Activated CD8-positive, alpha-beta T cell treated with anti-CD3 and anti-CD28 coated beads, Interleukin-2, amount 10 ng/mL, durations not matched to agents 7 days and 5 days (primary cell): ENCODE measurements around the gene VAV2. TPM values are rescaled to one million over a fixed set of nuclear protein-coding genes. Genes with fewer than 3 reads are reported as not detected.
"Not testable (repeated sequence)": the region's sequence is repeated elsewhere in the genome, so short reads cannot be mapped to it uniquely, and the experiment has no call there.

Source experiments
- ATAC-seq: fragments of 150-1000 bp; cut with Tn5 transposase; one replicate; pipeline ENCODE4 v1.10.0; 2021; ENCODE audit warnings: moderate library complexity
- CTCF ChIA-PET: fragments of 350-600 bp; sonication (Branson Sonifier 250); formaldehyde crosslinking; loops from one replicate; lab custom pipeline; 2021; ENCODE audit warnings: antibody characterized with exemption; lab: Charles Lee
- POLR2A ChIA-PET: fragments of 350-600 bp; sonication (Branson Sonifier 250); formaldehyde crosslinking; loops from one replicate; lab custom pipeline; 2021; ENCODE audit warnings: antibody characterized with exemption; lab: Charles Lee
- DNase-seq: peaks from one replicate; pipeline ENCODE4 v3.0.0-alpha.2; 2020
- H3K27ac Mint-ChIP-seq: one replicate; pipeline ENCODE4 v1.8.0; 2021; ENCODE audit warnings: mild to moderate bottlenecking, mixed read lengths
- H3K27me3 Mint-ChIP-seq: one replicate; pipeline ENCODE4 v1.8.0; 2021; ENCODE audit warnings: low read depth, mixed read lengths
- H3K36me3 Mint-ChIP-seq: one replicate; pipeline ENCODE4 v1.8.0; 2021; ENCODE audit warnings: low read depth, mixed read lengths
- H3K4me1 Mint-ChIP-seq: one replicate; pipeline ENCODE4 v1.8.0; 2021; ENCODE audit warnings: low read depth, mixed read lengths
- H3K4me3 Mint-ChIP-seq: one replicate; pipeline ENCODE4 v1.8.0; 2021; ENCODE audit warnings: mild to moderate bottlenecking, mixed read lengths
- H3K9me3 Mint-ChIP-seq: one replicate; pipeline ENCODE4 v1.8.0; 2022; ENCODE audit warnings: mixed read lengths; ENCODE audit not compliant: insufficient read depth
- total RNA-seq, 2 experiments: library from RNA; stranded (reverse); gene quantifications; one replicate each; pipeline ENCODE4 v1.2.3, GENCODE V29; 2021

VAV2 gene
- total RNA-seq, 2 experiments from 2014 or later, result 10.1 to 10.3 TPM

GRCh38 chr9:133896007-133896406 lies 96.1 kb downstream of the VAV2 start:
- CTCF ChIA-PET, H3K27ac Mint-ChIP-seq, H3K4me1 Mint-ChIP-seq, H3K27me3 Mint-ChIP-seq, DNase-seq, H3K4me3 Mint-ChIP-seq, POLR2A ChIA-PET, H3K9me3 Mint-ChIP-seq, ATAC-seq, H3K36me3 Mint-ChIP-seq: not testable (repeated sequence)

DNA sequence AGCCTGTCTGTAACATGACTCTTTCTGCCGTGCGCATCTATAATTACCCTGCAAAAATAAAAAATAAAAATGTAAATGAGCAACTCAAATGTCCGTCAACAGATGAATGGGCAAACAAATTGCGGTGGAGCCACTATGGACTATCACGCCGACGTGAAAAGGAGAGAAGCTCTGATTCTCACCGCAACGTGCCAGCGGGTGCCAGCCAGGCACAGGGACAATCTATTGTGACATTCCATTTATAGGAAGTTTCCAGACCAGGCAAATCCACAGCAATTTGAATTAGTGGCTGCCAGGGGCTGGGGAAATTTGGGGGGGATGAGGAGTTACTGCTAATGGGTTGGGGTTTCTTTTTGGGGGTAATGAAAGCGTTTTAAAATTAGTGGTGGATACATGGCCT lies 96.8 kb downstream of the VAV2 start:
- POLR2A ChIA-PET, result interaction anchor here (0.6 kb wide), 1 partner anchor 10 kb away, joined by 3 read pairs; no protein-coding TSS in a partner anchor
- DNase-seq (no peak), ATAC-seq (no peak)
- no peak overlapping the region for H3K27ac Mint-ChIP-seq
- H3K4me3 Mint-ChIP-seq, result no peak overlapping the region
- CTCF ChIA-PET, result no interaction called here
- H3K27me3 Mint-ChIP-seq, result no peaks in the 10 kb centered on the region
- H3K4me1 Mint-ChIP-seq, result no peaks in the 10 kb centered on the region
- no peaks in the 10 kb centered on the region for H3K36me3 Mint-ChIP-seq
- no peaks in the 10 kb centered on the region for H3K9me3 Mint-ChIP-seq

GRCh38 chr9:133894377-133895321 lies 97.5 kb downstream of the VAV2 start:
- no peaks in the 10 kb centered on the region for H3K4me1 Mint-ChIP-seq
- H3K27me3 Mint-ChIP-seq, result no peaks in the 10 kb centered on the region
- H3K4me3 Mint-ChIP-seq, result no peak overlapping the region
- H3K27ac Mint-ChIP-seq, result no peak overlapping the region
- H3K36me3 Mint-ChIP-seq, result no peaks in the 10 kb centered on the region
- POLR2A ChIA-PET, result no interaction called here
- CTCF ChIA-PET, result no interaction called here
- no peak for ATAC-seq
- no peaks in the 10 kb centered on the region for H3K9me3 Mint-ChIP-seq
- no peak for DNase-seq

- H3K27me3 Mint-ChIP-seq, result no peaks in the 10 kb centered on the region
- no peak overlapping the region for H3K27ac Mint-ChIP-seq
- no peaks in the 10 kb centered on the region for H3K9me3 Mint-ChIP-seq
- no peaks in the 10 kb centered on the region for H3K4me1 Mint-ChIP-seq
- H3K36me3 Mint-ChIP-seq, result no peaks in the 10 kb centered on the region
- no peak overlapping the region for H3K4me3 Mint-ChIP-seq
- ChIA-PET CTCF (no interaction called here), POLR2A (no interaction called here)
- DNase-seq (no peak), ATAC-seq (no peak)
Measured at GRCh38 chr9:133893191-133893994, 98.7 kb downstream of the VAV2 start.

- Mint-ChIP-seq H3K27me3 (no peaks in the 10 kb centered on the region), H3K27ac (no peak overlapping the region), H3K4me1 (no peaks in the 10 kb centered on the region), H3K36me3 (no peaks in the 10 kb centered on the region), H3K9me3 (no peaks in the 10 kb centered on the region), H3K4me3 (no peak overlapping the region)
- POLR2A ChIA-PET, result no interaction called here
- no peak for ATAC-seq
- CTCF ChIA-PET, result no interaction called here
- DNase-seq, result no peak
Measured at GRCh38 chr9:133892193-133892920, 99.8 kb downstream of the VAV2 start.

DNA sequence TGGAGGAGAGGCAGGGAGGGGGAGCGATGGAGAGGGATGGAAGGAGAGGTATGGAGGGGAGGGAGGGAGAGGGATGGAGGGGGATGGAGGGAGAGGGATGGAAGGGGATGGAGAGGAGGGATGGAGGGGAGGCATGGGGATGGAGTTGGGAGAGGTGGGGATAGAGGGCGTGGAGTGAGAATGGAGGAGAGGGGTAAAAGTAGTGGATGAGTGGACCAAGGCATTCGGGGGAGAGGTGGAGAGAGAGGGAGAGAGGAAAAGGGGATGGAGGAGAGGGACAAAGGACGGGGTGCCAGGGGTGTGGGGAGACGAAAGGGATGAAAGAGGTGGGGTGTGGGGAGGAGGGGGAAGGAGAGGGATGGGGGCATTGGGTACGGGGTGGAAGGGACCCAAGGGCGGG lies 100.4 kb downstream of the VAV2 start:
- DNase-seq (no peak), ATAC-seq (no peak)
- no peaks in the 10 kb centered on the region for H3K36me3 Mint-ChIP-seq
- ChIA-PET CTCF (no interaction called here), POLR2A (no interaction called here)
- no peaks in the 10 kb centered on the region for H3K9me3 Mint-ChIP-seq
- no peaks in the 10 kb centered on the region for H3K27me3 Mint-ChIP-seq
- H3K4me3 Mint-ChIP-seq, result no peak overlapping the region
- no peaks in the 10 kb centered on the region for H3K4me1 Mint-ChIP-seq
- no peak overlapping the region for H3K27ac Mint-ChIP-seq

DNA sequence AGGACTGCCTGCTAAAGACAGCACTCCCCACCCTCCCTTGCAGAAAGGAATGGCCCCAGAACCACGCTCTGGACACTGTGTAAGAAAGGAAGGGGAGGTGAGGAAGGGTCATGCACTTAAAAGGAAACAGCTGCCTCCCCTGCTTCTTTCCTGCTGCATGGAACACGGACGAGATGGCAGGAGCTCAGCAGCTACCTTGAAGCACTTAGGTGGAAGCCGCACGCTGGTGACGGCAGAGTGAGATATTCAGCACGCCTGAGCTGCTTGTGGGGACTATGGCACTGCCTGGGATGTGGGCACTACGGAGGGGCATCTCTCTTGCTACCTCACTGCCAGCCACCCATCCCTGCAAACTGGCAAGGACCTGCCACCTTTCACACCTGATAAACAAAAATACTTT lies 101.5 kb downstream of the VAV2 start:
- Mint-ChIP-seq H3K9me3 (no peaks in the 10 kb centered on the region), H3K36me3 (no peaks in the 10 kb centered on the region), H3K4me3 (no peak overlapping the region), H3K27me3 (no peaks in the 10 kb centered on the region), H3K4me1 (no peaks in the 10 kb centered on the region), H3K27ac (no peak overlapping the region)
- DNase-seq (no peak), ATAC-seq (no peak)
- CTCF ChIA-PET, result no interaction called here
- POLR2A ChIA-PET, result no interaction called here

DNA sequence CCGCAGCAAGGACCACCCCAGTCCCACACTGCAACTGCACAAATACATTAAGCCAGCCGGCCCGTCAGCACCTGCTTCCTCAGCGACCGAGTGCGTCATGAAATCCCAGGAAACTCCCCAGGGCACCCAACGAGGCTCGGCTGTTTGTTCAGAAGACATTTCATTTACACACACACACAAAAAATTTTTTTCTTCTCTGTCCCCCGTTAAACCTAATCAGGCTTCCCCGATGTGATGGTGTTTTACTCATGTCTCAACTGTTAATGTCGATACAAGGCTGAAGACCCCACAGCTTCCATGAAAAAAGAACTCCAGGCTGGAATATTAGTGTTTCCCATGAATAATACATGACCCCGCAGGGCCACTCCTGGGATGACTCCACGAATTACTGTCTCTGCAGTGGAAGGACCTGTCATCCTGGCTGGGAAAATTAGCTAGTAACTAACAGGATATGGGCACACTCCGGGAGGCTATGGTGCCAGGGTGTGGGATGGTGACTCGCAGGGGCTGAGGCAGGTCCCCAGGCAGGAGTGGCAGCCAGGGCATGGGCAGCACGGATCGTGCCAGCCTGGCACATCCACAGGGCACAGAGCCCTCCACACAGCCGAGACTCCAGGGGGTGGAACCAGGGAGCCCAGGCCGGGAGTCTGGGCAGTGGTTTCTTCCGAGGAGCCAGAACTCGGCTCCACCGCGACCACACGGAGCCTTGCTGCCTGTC lies 102.4 kb downstream of the VAV2 start:
- ChIA-PET POLR2A (no interaction called here), CTCF (no interaction called here)
- Mint-ChIP-seq H3K36me3 (no peaks in the 10 kb centered on the region), H3K27ac (no peak overlapping the region), H3K4me1 (no peaks in the 10 kb centered on the region), H3K4me3 (no peak overlapping the region), H3K27me3 (no peaks in the 10 kb centered on the region), H3K9me3 (no peaks in the 10 kb centered on the region)
- ATAC-seq (no peak), DNase-seq (no peak)

GRCh38 chr9:133888809-133889491 lies 103.2 kb downstream of the VAV2 start:
- H3K27ac Mint-ChIP-seq, result no peak overlapping the region
- H3K36me3 Mint-ChIP-seq, result no peaks in the 10 kb centered on the region
- DNase-seq (no peak), ATAC-seq (no peak)
- no peaks in the 10 kb centered on the region for H3K4me1 Mint-ChIP-seq
- no peaks in the 10 kb centered on the region for H3K27me3 Mint-ChIP-seq
- H3K9me3 Mint-ChIP-seq, result no peaks in the 10 kb centered on the region
- CTCF ChIA-PET, result no interaction called here
- POLR2A ChIA-PET, result no interaction called here
- no peak overlapping the region for H3K4me3 Mint-ChIP-seq

DNA sequence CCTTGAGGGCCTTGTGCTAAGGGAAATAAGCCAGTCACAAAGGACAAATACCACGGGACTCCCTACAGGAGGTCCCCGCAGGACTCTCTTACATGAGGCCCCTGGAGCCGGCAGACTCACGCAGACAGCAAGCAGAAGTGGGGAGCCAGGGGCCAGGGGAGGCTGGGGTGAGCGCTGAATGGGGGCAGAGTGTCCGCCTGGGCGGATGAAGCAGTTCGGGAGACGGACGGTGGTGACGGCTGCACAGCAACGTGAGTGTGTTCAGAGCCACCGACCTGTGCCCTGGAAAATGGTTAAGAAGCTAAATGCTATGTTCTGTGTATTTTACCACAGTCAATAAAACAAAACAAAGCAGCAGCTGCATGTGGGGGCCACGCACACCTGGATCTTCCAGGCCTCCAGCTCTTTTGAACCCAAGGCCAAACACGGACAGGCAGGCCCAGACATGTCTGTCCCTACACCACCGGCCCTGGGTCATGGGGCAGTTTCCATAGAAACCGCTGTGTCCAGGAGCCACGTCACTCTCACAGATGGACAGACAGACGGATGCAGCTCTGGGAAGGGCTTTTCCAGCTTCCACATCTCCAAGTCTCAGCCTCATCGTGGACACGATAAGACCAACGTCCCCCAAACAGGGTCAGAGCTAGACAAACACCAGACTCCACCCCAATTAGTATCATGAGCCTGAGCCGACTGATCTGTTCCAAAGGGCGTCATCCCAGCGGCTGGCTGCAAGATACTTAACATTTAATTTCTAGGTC lies 103.9 kb downstream of the VAV2 start:
- no peak overlapping the region for H3K27ac Mint-ChIP-seq

More for the DNA sequence above, 103.9 kb downstream of the VAV2 start:
- H3K27me3 Mint-ChIP-seq, result no peaks in the 10 kb centered on the region
- DNase-seq (no peak), ATAC-seq (no peak)
- H3K4me3 Mint-ChIP-seq, result no peak overlapping the region
- ChIA-PET POLR2A (no interaction called here), CTCF (no interaction called here)
- H3K36me3 Mint-ChIP-seq, result no peaks in the 10 kb centered on the region
- no peaks in the 10 kb centered on the region for H3K4me1 Mint-ChIP-seq
- H3K9me3 Mint-ChIP-seq, result no peaks in the 10 kb centered on the region
